Measurements from ENCODE around the gene PARD3B.

- TF ChIP-seq POLR2A (IDR thresholded peaks at IDR 0.05; ENCODE audit: low read length) (no peak), GATA1 (IDR thresholded peaks at IDR 0.05; ENCODE audit: low read depth, low read length) (no peak)
Observed at GRCh38 chr2:205197468-205198139, 652.3 kb downstream of the PARD3B start.

All from erythroblast (primary cell).